Measurements from ENCODE around the gene TSSK3. TPM values are rescaled to one million over a fixed set of nuclear protein-coding genes. Genes with fewer than 3 reads are reported as not detected.

Gene TSSK3
- total RNA-seq, 1 experiment from 2014 or later = 2.9 TPM

GRCh38 chr1:32346532-32347157 is 15.7 kb upstream of the TSSK3 start (continued):
- no peak for TF ChIP-seq GABPB1 (CRISPR knock-in tag; IDR thresholded peaks at IDR 0.05)

- H3K9me3 Mint-ChIP-seq = peaks cover 11% of the 10 kb centered on the region
- H3K27me3 Mint-ChIP-seq (ENCODE audit: low read depth) = peaks cover 58% of the 10 kb centered on the region
- H3K36me3 Mint-ChIP-seq = peaks cover 11% of the 10 kb centered on the region
- no peak for ATAC-seq
- CTCF ChIA-PET = no interaction called here
- DNase-seq (ENCODE audit: low spot score) = no peak
- H3K4me3 Mint-ChIP-seq = no peak overlapping the region
- H3K27ac Mint-ChIP-seq = no peak overlapping the region
- TF ChIP-seq, protein P1, sequence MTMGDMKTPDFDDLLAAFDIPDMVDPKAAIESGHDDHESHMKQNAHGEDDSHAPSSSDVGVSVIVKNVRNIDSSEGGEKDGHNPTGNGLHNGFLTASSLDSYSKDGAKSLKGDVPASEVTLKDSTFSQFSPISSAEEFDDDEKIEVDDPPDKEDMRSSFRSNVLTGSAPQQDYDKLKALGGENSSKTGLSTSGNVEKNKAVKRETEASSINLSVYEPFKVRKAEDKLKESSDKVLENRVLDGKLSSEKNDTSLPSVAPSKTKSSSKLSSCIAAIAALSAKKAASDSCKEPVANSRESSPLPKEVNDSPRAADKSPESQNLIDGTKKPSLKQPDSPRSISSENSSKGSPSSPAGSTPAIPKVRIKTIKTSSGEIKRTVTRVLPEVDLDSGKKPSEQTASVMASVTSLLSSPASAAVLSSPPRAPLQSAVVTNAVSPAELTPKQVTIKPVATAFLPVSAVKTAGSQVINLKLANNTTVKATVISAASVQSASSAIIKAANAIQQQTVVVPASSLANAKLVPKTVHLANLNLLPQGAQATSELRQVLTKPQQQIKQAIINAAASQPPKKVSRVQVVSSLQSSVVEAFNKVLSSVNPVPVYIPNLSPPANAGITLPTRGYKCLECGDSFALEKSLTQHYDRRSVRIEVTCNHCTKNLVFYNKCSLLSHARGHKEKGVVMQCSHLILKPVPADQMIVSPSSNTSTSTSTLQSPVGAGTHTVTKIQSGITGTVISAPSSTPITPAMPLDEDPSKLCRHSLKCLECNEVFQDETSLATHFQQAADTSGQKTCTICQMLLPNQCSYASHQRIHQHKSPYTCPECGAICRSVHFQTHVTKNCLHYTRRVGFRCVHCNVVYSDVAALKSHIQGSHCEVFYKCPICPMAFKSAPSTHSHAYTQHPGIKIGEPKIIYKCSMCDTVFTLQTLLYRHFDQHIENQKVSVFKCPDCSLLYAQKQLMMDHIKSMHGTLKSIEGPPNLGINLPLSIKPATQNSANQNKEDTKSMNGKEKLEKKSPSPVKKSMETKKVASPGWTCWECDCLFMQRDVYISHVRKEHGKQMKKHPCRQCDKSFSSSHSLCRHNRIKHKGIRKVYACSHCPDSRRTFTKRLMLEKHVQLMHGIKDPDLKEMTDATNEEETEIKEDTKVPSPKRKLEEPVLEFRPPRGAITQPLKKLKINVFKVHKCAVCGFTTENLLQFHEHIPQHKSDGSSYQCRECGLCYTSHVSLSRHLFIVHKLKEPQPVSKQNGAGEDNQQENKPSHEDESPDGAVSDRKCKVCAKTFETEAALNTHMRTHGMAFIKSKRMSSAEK (CRISPR knock-in tag; IDR thresholded peaks at IDR 0.05; ENCODE audit: borderline replicate concordance) = no peak
- no peak for TF ChIP-seq ESRRA (CRISPR knock-in tag; IDR thresholded peaks at IDR 0.05; ENCODE audit: borderline replicate concordance)
- POLR2A ChIA-PET = no interaction called here
- peaks cover 18% of the 10 kb centered on the region for H3K4me1 Mint-ChIP-seq
Observed at GRCh38 chr1:32349211-32349708, 13.1 kb upstream of the TSSK3 start.

- Mint-ChIP-seq H3K4me3 (peak overlapping the region; percentile 80), H3K27ac (peak overlapping the region; percentile 84; the same call in 1 of the 2 replicates), H3K27me3 (ENCODE audit: low read depth) (peaks cover 62% of the 10 kb centered on the region), H3K9me3 (peaks cover 11% of the 10 kb centered on the region), H3K4me1 (peaks cover 18% of the 10 kb centered on the region), H3K36me3 (peaks cover 11% of the 10 kb centered on the region)
- ChIA-PET POLR2A (interaction anchor here (0.7 to 1.7 kb wide), 5 partner anchors 9 to 102 kb away, joined by 4 to 8 read pairs (median 5); partner anchors contain the start of genes BSDC1, FAM229A, MARCKSL1 and TSSK3), CTCF (interaction anchor here (0.6 to 2.1 kb wide), 15 partner anchors 9 to 242 kb away, joined by 3 to 21 read pairs (median 5); partner anchors contain the start of genes BSDC1, FAM229A, MARCKSL1 and TSSK3)
- peak; percentile 68 for ATAC-seq
- peak; percentile 84 for DNase-seq (ENCODE audit: low spot score)
- TF ChIP-seq ZNF512 (CRISPR knock-in tag; IDR thresholded peaks at IDR 0.05; ENCODE audit: borderline replicate concordance) (no peak), NR2C2 (CRISPR knock-in tag; IDR thresholded peaks at IDR 0.05) (0 out of 2 replicates have a peak, but pooled peaks have one; percentile 27), ZSCAN18 (CRISPR knock-in tag; IDR thresholded peaks at IDR 0.05) (no peak), KAT7 (CRISPR knock-in tag; IDR thresholded peaks at IDR 0.05; ENCODE audit: borderline replicate concordance) (no peak), E2F5 (CRISPR knock-in tag; IDR thresholded peaks at IDR 0.05) (no peak), IRF2 (CRISPR knock-in tag; IDR thresholded peaks at IDR 0.05; ENCODE audit: borderline replicate concordance, low read depth) (0 out of 2 replicates have a peak, but pooled peaks have one; percentile 33), USF1 (CRISPR knock-in tag; IDR thresholded peaks at IDR 0.05) (no peak), GABPB1 (CRISPR knock-in tag; IDR thresholded peaks at IDR 0.05) (0 out of 2 replicates have a peak, but pooled peaks have one; percentile 62), CREM (CRISPR knock-in tag; IDR thresholded peaks at IDR 0.05) (0 out of 2 replicates have a peak, but pooled peaks have one; percentile 50), MXD4 (CRISPR knock-in tag; IDR thresholded peaks at IDR 0.05; ENCODE audit: borderline replicate concordance) (no peak), SMAD3 (CRISPR knock-in tag; IDR thresholded peaks at IDR 0.05; ENCODE audit: borderline replicate concordance) (peak; percentile 71; the same call in 1 of the 2 replicates), ZNF121 (CRISPR knock-in tag; IDR thresholded peaks at IDR 0.05) (no peak), NFATC4 (CRISPR knock-in tag; IDR thresholded peaks at IDR 0.05) (no peak)
- TF ChIP-seq, protein P2, sequence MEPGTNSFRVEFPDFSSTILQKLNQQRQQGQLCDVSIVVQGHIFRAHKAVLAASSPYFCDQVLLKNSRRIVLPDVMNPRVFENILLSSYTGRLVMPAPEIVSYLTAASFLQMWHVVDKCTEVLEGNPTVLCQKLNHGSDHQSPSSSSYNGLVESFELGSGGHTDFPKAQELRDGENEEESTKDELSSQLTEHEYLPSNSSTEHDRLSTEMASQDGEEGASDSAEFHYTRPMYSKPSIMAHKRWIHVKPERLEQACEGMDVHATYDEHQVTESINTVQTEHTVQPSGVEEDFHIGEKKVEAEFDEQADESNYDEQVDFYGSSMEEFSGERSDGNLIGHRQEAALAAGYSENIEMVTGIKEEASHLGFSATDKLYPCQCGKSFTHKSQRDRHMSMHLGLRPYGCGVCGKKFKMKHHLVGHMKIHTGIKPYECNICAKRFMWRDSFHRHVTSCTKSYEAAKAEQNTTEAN (CRISPR knock-in tag; IDR thresholded peaks at IDR 0.05) = no peak
- TF ChIP-seq, protein P3, sequence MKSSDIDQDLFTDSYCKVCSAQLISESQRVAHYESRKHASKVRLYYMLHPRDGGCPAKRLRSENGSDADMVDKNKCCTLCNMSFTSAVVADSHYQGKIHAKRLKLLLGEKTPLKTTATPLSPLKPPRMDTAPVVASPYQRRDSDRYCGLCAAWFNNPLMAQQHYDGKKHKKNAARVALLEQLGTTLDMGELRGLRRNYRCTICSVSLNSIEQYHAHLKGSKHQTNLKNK (CRISPR knock-in tag; IDR thresholded peaks at IDR 0.05) = no peak
- TF ChIP-seq, protein P4, sequence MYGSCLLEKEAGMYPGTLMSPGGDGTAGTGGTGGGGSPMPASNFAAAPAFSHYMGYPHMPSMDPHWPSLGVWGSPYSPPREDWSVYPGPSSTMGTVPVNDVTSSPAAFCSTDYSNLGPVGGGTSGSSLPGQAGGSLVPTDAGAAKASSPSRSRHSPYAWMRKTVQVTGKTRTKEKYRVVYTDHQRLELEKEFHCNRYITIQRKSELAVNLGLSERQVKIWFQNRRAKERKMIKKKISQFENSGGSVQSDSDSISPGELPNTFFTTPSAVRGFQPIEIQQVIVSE (CRISPR knock-in tag; IDR thresholded peaks at IDR 0.05; ENCODE audit: borderline replicate concordance) = no peak
Observed at GRCh38 chr1:32350785-32351398, 11.4 kb upstream of the TSSK3 start.
